ENCODE results near the gene XXYLT1.

DNA sequence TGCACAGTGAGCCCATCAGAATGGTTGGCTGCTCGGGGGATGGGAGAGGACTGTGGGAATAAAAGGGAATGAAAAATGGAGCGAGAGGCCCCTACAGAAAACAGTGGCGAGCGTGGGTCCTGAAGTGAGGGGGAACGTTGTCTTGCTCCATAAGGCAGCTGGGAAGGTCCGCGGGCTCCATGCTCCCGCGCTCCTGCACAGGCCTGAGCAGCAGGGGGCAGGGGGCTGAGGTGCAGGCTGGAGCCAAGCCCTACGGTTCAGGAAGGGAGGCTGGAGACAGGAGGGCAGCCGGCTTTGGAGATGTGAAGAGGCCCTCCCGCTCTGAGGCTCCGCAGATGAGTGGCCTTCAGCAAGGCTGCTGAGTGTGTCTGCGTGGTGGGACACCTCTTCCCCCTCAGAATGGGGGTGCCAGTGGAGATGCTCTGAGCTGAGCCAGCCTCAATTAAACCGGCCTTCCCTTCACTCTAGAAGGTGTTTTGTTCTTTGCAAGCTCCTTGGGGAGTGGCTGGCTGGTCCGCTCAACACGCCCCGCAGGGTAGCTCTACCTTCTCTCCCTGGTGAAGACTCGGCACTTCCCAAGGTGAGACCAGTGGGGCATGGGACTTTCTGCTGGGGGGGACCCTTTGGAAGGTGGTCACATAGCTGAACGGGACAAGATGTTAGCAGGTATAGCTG, 208.0 kb downstream of the XXYLT1 start:
- no peak for TF ChIP-seq ZFP30 (CRISPR knock-in tag; IDR thresholded peaks at IDR 0.05)
- TF ChIP-seq BACH2 (CRISPR knock-in tag; IDR thresholded peaks at IDR 0.05; ENCODE audit: borderline replicate concordance), result no peak
- no peak for TF ChIP-seq TOX (CRISPR knock-in tag; IDR thresholded peaks at IDR 0.05; ENCODE audit: borderline replicate concordance)
- no peak for TF ChIP-seq RARB (CRISPR knock-in tag; IDR thresholded peaks at IDR 0.05)
- TF ChIP-seq ZNF565 (CRISPR knock-in tag; conservative IDR thresholded peaks at IDR 0.05; ENCODE audit: low read depth), result no peak
- TF ChIP-seq, protein P1, sequence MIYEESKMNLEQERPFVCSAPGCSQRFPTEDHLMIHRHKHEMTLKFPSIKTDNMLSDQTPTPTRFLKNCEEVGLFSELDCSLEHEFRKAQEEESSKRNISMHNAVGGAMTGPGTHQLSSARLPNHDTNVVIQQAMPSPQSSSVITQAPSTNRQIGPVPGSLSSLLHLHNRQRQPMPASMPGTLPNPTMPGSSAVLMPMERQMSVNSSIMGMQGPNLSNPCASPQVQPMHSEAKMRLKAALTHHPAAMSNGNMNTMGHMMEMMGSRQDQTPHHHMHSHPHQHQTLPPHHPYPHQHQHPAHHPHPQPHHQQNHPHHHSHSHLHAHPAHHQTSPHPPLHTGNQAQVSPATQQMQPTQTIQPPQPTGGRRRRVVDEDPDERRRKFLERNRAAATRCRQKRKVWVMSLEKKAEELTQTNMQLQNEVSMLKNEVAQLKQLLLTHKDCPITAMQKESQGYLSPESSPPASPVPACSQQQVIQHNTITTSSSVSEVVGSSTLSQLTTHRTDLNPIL (CRISPR knock-in tag; IDR thresholded peaks at IDR 0.05; ENCODE audit: low read depth), result no peak
- TF ChIP-seq, protein P2, sequence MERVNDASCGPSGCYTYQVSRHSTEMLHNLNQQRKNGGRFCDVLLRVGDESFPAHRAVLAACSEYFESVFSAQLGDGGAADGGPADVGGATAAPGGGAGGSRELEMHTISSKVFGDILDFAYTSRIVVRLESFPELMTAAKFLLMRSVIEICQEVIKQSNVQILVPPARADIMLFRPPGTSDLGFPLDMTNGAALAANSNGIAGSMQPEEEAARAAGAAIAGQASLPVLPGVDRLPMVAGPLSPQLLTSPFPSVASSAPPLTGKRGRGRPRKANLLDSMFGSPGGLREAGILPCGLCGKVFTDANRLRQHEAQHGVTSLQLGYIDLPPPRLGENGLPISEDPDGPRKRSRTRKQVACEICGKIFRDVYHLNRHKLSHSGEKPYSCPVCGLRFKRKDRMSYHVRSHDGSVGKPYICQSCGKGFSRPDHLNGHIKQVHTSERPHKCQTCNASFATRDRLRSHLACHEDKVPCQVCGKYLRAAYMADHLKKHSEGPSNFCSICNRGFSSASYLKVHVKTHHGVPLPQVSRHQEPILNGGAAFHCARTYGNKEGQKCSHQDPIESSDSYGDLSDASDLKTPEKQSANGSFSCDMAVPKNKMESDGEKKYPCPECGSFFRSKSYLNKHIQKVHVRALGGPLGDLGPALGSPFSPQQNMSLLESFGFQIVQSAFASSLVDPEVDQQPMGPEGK (CRISPR knock-in tag; IDR thresholded peaks at IDR 0.05; ENCODE audit: borderline replicate concordance), result no peak
- TF ChIP-seq, protein P3, sequence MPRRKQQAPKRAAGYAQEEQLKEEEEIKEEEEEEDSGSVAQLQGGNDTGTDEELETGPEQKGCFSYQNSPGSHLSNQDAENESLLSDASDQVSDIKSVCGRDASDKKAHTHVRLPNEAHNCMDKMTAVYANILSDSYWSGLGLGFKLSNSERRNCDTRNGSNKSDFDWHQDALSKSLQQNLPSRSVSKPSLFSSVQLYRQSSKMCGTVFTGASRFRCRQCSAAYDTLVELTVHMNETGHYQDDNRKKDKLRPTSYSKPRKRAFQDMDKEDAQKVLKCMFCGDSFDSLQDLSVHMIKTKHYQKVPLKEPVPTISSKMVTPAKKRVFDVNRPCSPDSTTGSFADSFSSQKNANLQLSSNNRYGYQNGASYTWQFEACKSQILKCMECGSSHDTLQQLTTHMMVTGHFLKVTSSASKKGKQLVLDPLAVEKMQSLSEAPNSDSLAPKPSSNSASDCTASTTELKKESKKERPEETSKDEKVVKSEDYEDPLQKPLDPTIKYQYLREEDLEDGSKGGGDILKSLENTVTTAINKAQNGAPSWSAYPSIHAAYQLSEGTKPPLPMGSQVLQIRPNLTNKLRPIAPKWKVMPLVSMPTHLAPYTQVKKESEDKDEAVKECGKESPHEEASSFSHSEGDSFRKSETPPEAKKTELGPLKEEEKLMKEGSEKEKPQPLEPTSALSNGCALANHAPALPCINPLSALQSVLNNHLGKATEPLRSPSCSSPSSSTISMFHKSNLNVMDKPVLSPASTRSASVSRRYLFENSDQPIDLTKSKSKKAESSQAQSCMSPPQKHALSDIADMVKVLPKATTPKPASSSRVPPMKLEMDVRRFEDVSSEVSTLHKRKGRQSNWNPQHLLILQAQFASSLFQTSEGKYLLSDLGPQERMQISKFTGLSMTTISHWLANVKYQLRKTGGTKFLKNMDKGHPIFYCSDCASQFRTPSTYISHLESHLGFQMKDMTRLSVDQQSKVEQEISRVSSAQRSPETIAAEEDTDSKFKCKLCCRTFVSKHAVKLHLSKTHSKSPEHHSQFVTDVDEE (CRISPR knock-in tag; IDR thresholded peaks at IDR 0.05), result no peak
- no peak for TF ChIP-seq OSR1 (CRISPR knock-in tag; IDR thresholded peaks at IDR 0.05)
- no peak for TF ChIP-seq ZFP3 (CRISPR knock-in tag; IDR thresholded peaks at IDR 0.05)
- no peak for TF ChIP-seq ZNF8 (CRISPR knock-in tag; IDR thresholded peaks at IDR 0.05)
- no peak for TF ChIP-seq ARNTL (CRISPR knock-in tag; IDR thresholded peaks at IDR 0.05; ENCODE audit: borderline replicate concordance, low read depth)
- no peak for TF ChIP-seq PPARA (CRISPR knock-in tag; IDR thresholded peaks at IDR 0.05; ENCODE audit: borderline replicate concordance)
